Mucosa of rectum (tissue), 2 donors: ENCODE results near the gene TIRAP.

Experiments used
- H3K27ac ChIP-seq, 2 donors: one replicate each; pipeline ENCODE4 v1.7.0; 2013; ENCODE audit warnings: inconsistent platforms in 2 of 2, low read depth in 2 of 2, low read length in 2 of 2
- H3K27me3 ChIP-seq, 2 donors: one replicate each; pipeline ENCODE4 v1.7.0; 2013; ENCODE audit warnings: low read length in 2 of 2; ENCODE audit not compliant: control insufficient read depth in 2 of 2, insufficient read depth in 2 of 2
- H3K36me3 ChIP-seq, 2 donors: one replicate each; pipeline ENCODE4 v1.7.0; 2013; ENCODE audit warnings: low read length in 2 of 2; ENCODE audit not compliant: control insufficient read depth in 2 of 2, insufficient read depth in 2 of 2
- H3K4me1 ChIP-seq, 2 donors: one replicate each; pipeline ENCODE4 v1.7.0; 2013; ENCODE audit warnings: low read length in 2 of 2, mild to moderate bottlenecking in 1 of 2; ENCODE audit not compliant: control insufficient read depth in 2 of 2, insufficient read depth in 2 of 2
- H3K4me3 ChIP-seq, 2 donors: one replicate each; pipeline ENCODE4 v1.7.0; 2013; ENCODE audit warnings: low read length in 2 of 2
- H3K9ac ChIP-seq, 2 donors: one replicate each; pipeline ENCODE4 v1.7.0; 2013; ENCODE audit warnings: low read length in 2 of 2, low read depth in 1 of 2, mild to moderate bottlenecking in 1 of 2
- H3K9me3 ChIP-seq, 2 donors: one replicate each; pipeline ENCODE4 v1.7.0; 2013; ENCODE audit warnings: low read length in 2 of 2; ENCODE audit not compliant: control insufficient read depth in 2 of 2
- donor health status: healthy.
- donor health status: Normal muscosa, but diverticular disease.

TIRAP gene

DNA sequence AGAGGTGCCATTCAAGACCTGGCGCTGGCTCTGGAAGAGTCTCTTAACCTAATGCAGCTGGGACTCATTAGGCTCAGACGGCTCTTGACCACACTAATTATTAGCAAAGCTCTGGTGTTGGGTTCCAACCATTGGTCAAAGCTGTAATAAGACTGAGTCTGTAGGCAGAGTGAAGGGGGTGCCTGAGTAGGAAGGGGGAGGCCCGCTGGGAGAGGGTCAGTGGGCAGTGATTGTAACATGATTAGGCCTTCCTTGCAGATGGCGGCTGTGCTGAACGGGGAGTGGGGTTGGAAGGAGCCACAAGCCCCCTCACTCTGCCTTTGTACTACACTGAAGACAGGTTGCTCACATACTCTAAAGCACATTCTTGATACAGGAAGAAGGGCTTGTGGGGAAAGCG is 19.4 kb upstream of the TIRAP start:
- no peak overlapping the region for H3K27ac ChIP-seq
- no peaks in the 10 kb centered on the region for H3K9me3 ChIP-seq
- no peak overlapping the region for H3K9ac ChIP-seq
- H3K4me1 ChIP-seq = peaks cover 6 to 9% of the 10 kb centered on the region in 2 donors
- H3K4me3 ChIP-seq = no peak overlapping the region
- peaks cover 64% of the 10 kb centered on the region in 2 donors for H3K36me3 ChIP-seq
- H3K27me3 ChIP-seq = no peaks in the 10 kb centered on the region

DNA sequence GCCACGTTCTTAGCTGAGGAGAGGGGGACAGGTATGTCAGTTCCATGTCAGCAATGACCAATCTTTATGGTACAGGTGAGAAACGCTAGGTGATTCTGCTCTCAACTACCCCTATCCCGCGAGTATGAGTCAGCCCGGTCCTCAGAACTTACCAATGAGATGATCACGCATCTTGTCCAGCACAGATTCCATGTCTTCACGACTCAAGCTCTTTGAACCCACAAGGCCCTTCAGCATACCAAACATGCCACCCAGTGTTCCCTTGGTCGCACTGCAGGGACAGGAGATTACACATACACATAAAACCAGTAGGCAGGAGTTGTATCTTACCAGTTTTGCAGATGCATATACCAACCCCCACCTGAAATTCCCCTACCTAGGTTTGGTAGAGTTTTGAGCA is 17.1 kb upstream of the TIRAP start:
- peaks cover 58 to 63% of the 10 kb centered on the region in 2 donors for H3K36me3 ChIP-seq

GRCh38 chr11:126267650-126268049 is 15.2 kb upstream of the TIRAP start:
- Histone ChIP-seq H3K4me3 (peak overlapping the region; percentile 97), H3K9me3 (no peaks in the 10 kb centered on the region), H3K36me3 (peaks cover 45 to 52% of the 10 kb centered on the region in 2 donors), H3K27me3 (no peaks in the 10 kb centered on the region), H3K4me1 (peaks cover 10 to 16% of the 10 kb centered on the region in 2 donors), H3K27ac (peak overlapping the region in 1 of 2 donors; percentile 89), H3K9ac (peak overlapping the region; percentile 95 to 97)

More for the DNA sequence above, 17.1 kb upstream of the TIRAP start:
- Histone ChIP-seq H3K27ac (no peak overlapping the region), H3K27me3 (no peaks in the 10 kb centered on the region), H3K9me3 (no peaks in the 10 kb centered on the region), H3K4me3 (no peak overlapping the region), H3K9ac (no peak overlapping the region), H3K4me1 (peaks cover 10 to 16% of the 10 kb centered on the region in 2 donors)

- Histone ChIP-seq H3K9ac (peak overlapping the region; percentile 95 to 97), H3K27ac (peak overlapping the region; percentile 85 to 89), H3K4me3 (peak overlapping the region; percentile 97), H3K27me3 (no peaks in the 10 kb centered on the region), H3K4me1 (peaks cover 10 to 16% of the 10 kb centered on the region in 2 donors), H3K36me3 (peaks cover 43 to 51% of the 10 kb centered on the region in 2 donors), H3K9me3 (no peaks in the 10 kb centered on the region)
These were observed 14.6 kb upstream of the TIRAP start for GRCh38 chr11:126268361-126268707.

DNA sequence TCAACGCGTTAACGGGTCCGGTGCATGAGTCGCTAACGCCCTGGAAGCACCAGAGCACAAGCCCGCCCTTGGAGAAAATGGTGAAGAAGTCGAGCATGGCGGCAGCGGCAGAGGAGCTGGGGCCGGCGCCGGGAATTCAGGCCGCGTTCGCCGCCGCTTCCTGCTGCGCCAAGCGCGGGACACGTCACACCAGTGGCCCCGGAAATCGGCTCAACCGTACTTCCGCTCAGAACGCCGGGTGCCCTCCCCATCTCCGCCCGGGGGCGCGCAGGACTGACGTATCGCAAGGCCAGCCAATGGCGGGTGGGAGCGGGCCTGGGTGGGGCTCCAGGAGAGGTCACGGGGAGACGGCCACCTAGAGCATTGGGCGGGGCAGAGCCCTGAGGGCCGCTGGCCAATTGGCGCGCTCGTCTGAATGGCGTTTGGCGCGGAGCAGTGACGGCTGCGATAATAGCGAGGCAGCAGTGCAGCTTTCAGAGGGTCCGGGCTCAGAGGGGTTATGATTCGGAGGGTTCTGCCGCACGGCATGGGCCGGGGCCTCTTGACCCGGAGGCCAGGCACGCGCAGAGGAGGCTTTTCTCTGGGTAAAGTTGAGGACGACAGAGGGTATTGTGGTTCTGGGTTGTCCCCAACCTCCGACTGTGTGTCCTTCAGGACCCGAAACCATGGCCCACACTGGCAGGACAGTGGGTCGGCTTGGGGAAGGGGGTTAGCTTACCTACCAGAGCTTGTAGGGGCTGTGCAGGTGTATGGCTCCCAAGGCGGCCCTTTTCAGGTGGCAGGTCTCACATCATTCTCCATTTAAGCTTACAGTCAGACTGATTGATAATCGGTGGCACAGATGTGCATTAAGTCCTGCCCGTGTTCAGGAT is 13.9 kb upstream of the TIRAP start, which contains the start of the genes FOXRED1 and SRPRA:
FOXRED1 (plus strand) TSS at position 447 of the 872 bp plus-strand sequence; CDS start at position 500, 53 bp downstream.
SRPRA (minus strand) TSS at position 188 of the 872 bp plus-strand sequence; CDS start at position 97, 91 bp downstream.
- no peaks in the 10 kb centered on the region for H3K9me3 ChIP-seq
- peaks cover 38 to 50% of the 10 kb centered on the region in 2 donors for H3K36me3 ChIP-seq
- H3K4me1 ChIP-seq = peaks cover 10 to 16% of the 10 kb centered on the region in 2 donors
- peak within 1 kb of the TSS; percentile 85 to 89 for H3K27ac ChIP-seq
- peak within 1 kb of the TSS; percentile 95 to 97 for H3K9ac ChIP-seq
- no peaks in the 10 kb centered on the region for H3K27me3 ChIP-seq
- peak within 1 kb of the TSS; percentile 97 for H3K4me3 ChIP-seq

GRCh38 chr11:126277322-126277721 is 5.6 kb upstream of the TIRAP start:
- H3K27me3 ChIP-seq = no peaks in the 10 kb centered on the region
- H3K4me3 ChIP-seq = no peak overlapping the region
- H3K9me3 ChIP-seq = no peaks in the 10 kb centered on the region
- peaks cover under 1 to 4% of the 10 kb centered on the region in 2 donors for H3K4me1 ChIP-seq
- no peak overlapping the region for H3K27ac ChIP-seq
- H3K36me3 ChIP-seq = peaks cover 21 to 39% of the 10 kb centered on the region in 2 donors
- no peak overlapping the region for H3K9ac ChIP-seq

GRCh38 chr11:126277780-126278179 is 5.1 kb upstream of the TIRAP start:
- no peak overlapping the region for H3K9ac ChIP-seq
- H3K27me3 ChIP-seq = no peaks in the 10 kb centered on the region
- peaks cover 4 to 6% of the 10 kb centered on the region in 2 donors for H3K4me1 ChIP-seq
- no peak overlapping the region for H3K27ac ChIP-seq
- H3K4me3 ChIP-seq = no peak overlapping the region
- peaks cover 21 to 35% of the 10 kb centered on the region in 2 donors for H3K36me3 ChIP-seq
- no peaks in the 10 kb centered on the region for H3K9me3 ChIP-seq

DNA sequence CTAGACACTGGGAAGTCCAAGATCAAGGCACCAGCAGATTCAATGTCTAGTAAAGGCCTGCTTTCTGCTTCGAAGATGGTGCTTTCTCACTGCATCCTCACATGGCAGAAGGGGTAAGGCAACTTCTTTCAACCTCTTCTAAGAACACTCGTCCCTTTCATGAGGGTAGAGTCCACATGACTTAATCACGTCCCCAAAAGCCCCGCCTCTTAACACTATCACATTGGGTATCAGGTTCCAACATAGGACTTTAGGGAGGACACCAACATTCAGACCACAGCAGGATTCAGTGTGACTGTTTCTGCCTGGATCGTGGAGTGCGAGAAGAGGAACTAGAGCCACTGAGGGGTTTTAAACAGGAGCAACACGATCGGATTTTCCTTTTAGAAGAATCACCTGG is 3.7 kb upstream of the TIRAP start:
- H3K36me3 ChIP-seq = peaks cover 16 to 22% of the 10 kb centered on the region in 2 donors
- no peaks in the 10 kb centered on the region for H3K9me3 ChIP-seq
- H3K4me1 ChIP-seq = peaks cover 12 to 14% of the 10 kb centered on the region in 2 donors
- H3K27ac ChIP-seq = no peak overlapping the region
- no peaks in the 10 kb centered on the region for H3K27me3 ChIP-seq
- H3K4me3 ChIP-seq = no peak overlapping the region
- H3K9ac ChIP-seq = no peak overlapping the region

DNA sequence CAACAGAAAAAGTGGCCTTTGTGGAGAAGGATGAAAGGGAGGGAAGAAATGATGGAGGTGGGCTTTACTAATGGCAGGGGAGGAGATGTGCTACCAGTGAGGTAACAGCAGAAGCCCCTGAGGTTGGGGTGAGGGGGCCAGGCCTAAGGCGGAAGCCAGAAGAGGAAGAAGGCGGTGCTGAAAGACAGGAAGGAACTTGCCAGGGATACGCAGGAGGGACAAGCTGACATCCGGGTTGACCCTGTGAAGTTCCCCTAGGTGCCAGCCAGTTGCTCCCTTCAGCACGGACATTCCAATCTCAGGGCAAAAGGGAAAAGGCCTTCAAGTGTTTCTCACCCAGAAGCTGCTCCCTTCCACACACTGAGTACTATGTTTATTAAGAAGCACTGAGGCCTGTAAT is 2.3 kb upstream of the TIRAP start:
- Histone ChIP-seq H3K9me3 (no peaks in the 10 kb centered on the region), H3K27me3 (no peaks in the 10 kb centered on the region), H3K4me3 (no peak overlapping the region), H3K36me3 (peaks cover 8 to 13% of the 10 kb centered on the region in 2 donors), H3K9ac (no peak overlapping the region), H3K27ac (no peak overlapping the region), H3K4me1 (peaks cover 14 to 16% of the 10 kb centered on the region in 2 donors)

GRCh38 chr11:126281245-126281644 is 1.6 kb upstream of the TIRAP start:
- no peak overlapping the region for H3K27ac ChIP-seq

More at GRCh38 chr11:126281245-126281644, 1.6 kb upstream of the TIRAP start:
- H3K9ac ChIP-seq = no peak overlapping the region
- H3K36me3 ChIP-seq = peaks cover 3 to 9% of the 10 kb centered on the region in 2 donors
- H3K27me3 ChIP-seq = no peaks in the 10 kb centered on the region
- H3K9me3 ChIP-seq = no peaks in the 10 kb centered on the region
- H3K4me3 ChIP-seq = no peak overlapping the region
- peaks cover 14 to 16% of the 10 kb centered on the region in 2 donors for H3K4me1 ChIP-seq
